HTERT RPE-1 (cell line): ENCODE results near the gene CYP39A1.

Source experiments
- in situ Hi-C: fragments of 300-500 bp; cut with MboI; formaldehyde crosslinking; loops from 4 replicates; pipeline ENCODE4 v1.14.3; 2020; ENCODE audit warnings: low sequenced_read_pairs

Gene CYP39A1

GRCh38 chr6:46592740-46593139 is 59.9 kb downstream of the CYP39A1 start:
- in situ Hi-C loops, result no loop called here

GRCh38 chr6:46592046-46592445 is 60.6 kb downstream of the CYP39A1 start:
- in situ Hi-C loops, result no loop called here

- in situ Hi-C loops, result no loop called here
These were observed 61.9 kb downstream of the CYP39A1 start for GRCh38 chr6:46590765-46591164.

DNA sequence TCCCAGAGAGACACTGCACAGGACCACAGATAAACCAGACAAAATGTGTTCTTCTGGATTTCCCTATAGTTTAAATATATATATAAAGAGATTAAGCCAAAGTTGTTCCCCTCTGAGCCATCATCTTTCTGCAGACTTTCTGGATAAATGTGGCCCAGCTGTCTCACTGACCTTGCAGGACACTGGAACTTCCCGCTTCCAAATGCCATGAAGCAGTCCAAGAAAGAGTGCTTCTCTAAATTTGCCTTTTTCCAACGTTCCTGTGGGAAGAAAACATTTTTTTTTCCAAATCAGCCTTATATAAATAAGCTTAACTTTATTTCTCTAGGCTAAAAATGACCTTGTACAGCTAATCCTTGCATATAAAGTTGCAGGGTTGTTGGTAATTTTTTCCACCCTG is 65.7 kb downstream of the CYP39A1 start:
- in situ Hi-C loops, result no loop called here

GRCh38 chr6:46584586-46584985 is 68.0 kb downstream of the CYP39A1 start:
- in situ Hi-C loops, result no loop called here

DNA sequence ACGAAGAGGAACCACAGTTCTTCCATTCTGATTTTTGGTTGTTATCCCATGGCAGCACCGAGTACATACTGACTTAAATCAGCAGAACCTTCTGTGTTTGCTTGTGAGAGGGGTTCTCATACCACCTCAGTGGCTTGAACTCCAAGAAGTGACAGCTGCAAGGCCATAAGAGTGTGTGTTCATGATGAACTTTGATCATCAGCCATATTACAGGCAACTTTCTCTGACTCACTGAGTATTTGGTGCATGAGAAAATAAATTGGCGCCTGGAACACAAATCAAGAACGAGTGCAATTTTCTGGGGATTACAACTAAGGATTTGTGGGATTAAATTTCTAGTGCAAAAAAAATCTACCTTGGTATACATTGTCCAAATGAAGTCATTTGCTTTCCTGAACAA is 68.9 kb downstream of the CYP39A1 start:
- in situ Hi-C loops, result no loop called here

- in situ Hi-C loops, result no loop called here
These were observed 69.5 kb downstream of the CYP39A1 start for GRCh38 chr6:46583081-46583480.

GRCh38 chr6:46581459-46582177 is 71.0 kb downstream of the CYP39A1 start:
- in situ Hi-C loops, result no loop called here

GRCh38 chr6:46575530-46575929 is 77.1 kb downstream of the CYP39A1 start:
- in situ Hi-C loops, result no loop called here

DNA sequence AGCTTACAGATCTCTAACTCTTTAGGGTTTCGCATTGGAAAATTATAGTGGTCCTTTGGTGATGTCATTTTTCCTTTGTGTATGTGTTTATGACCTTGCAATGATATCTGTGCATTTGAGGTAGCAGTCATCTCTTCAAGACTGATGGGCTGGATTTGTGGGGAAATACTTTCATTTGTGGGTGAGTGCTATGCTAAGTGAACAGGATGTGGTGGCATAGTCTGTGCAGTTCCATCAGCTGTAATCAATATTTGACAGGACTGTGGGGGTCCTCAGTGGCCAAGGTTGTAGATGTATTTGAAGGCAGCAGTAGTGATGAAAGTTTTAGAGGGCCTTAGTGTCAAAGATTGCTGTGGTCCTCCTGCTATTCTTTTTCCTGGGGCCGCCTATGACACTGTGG is 79.5 kb downstream of the CYP39A1 start:
- in situ Hi-C loops, result no loop called here

DNA sequence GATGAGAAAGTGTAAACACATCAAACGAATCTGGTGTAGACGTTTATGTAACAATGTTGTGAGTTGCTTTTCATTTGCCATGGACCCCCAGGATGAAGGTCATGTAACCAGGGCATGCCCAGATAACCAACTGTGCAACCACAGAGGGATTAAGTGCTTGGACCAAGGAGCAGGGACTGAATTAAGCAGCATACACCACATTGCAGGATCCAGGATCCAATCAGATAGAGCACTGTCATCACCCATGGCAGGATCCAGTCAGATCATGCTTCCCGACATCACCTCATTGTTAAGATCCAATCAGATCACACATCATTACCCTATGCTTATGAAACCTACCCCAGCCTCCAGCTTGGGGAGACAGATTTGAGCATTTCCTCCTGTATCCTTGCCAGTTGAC is 87.1 kb downstream of the CYP39A1 start:
- in situ Hi-C loops, result no loop called here

DNA sequence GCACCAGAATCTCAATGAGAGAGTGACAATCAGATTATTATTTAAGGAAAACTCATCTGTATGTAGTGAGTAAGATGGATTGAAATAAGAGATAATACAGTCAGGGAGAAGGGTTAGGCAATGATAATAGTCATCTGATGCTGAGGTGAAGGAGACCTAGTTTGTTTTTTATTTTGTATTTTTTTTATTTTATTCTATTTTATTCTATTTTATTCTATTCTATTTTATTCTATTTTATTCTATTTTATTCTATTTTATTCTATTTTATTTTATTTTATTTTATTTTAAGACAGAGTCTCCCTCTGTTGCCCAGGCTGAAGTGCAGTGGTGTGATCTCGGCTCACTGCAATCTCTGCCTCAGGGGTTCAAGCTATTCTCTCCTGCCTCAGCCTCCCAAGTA is 88.7 kb downstream of the CYP39A1 start:
- in situ Hi-C loops, result no loop called here

GRCh38 chr6:46556053-46556452 is 96.6 kb downstream of the CYP39A1 start:
- in situ Hi-C loops, result no loop called here

GRCh38 chr6:46555129-46555528 is 97.5 kb downstream of the CYP39A1 start:
- in situ Hi-C loops, result no loop called here

DNA sequence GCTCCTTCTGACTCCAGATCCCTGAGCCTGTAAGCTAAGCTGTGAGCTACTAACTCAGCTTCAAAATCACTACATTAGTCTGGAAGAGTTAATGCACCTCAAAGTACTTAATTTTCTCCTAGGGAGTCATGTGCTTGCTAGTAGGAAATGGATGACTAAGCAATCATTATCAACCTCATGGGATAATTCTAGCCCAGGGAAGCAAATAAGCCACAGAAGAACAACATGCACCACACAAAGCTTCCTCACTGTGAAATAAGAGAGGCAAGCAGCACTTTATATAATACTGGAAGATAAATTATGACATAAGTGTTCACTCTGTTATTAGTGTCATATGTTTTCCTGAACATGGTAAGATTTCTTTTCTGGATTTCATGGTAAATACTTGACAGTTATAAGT is 103.5 kb downstream of the CYP39A1 start:
- in situ Hi-C loops, result no loop called here

DNA sequence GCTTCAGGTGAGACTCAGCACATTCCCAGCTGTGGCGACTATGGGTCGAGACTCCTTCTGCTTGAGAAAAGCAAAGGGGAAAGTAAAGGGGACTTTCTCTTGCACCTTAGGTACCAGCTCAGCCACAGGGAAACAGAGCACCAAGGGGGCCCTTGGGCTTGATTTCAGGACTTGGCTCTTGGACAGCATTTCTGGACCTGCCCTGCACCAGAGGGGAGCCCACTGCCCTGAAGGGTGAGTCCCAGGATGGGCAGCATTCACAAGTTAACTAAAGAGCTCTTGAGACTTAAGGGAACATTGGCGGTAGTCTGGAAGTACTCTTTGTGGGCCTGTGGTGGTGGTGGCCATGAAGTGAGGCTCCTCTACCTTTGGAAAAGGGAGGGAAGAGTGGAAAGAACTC is 111.1 kb downstream of the CYP39A1 start:
- in situ Hi-C loops, result no loop called here

GRCh38 chr6:46539866-46540265 is 112.8 kb downstream of the CYP39A1 start:
- in situ Hi-C loops, result no loop called here

DNA sequence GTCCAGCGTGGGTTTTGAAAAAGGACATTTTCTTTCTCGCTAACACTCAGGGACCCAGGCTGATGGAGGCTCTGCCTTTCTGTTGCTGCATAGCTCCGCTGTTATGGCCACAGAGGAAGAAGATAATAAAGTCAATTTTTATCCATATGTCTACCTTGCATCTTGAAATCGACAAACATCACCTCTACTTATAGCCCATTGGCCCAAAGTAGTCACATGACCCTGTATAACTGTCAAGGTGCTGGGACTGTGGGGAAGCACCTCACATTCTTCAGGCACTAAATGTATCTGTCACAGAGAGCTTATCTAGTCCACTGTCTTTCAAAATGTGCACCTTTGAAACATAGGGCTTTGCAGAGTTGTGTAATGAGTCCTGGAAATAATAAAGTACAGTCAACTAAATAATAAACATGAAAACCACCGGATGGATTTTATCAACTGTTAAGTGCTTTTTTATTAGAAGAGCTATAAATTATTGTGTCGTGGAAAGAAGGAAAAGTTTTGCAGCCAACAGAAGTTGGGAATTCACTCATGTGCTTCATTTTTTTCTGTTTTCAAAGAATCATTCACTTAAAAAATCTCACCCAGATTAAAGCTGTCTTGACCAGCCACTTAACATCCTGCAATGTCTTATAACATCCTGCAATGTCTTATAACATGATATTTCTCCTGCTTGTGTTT is 113.7 kb downstream of the CYP39A1 start:
- in situ Hi-C loops, result no loop called here

- in situ Hi-C loops, result no loop called here
These were observed 121.7 kb downstream of the CYP39A1 start for GRCh38 chr6:46530896-46531295.

DNA sequence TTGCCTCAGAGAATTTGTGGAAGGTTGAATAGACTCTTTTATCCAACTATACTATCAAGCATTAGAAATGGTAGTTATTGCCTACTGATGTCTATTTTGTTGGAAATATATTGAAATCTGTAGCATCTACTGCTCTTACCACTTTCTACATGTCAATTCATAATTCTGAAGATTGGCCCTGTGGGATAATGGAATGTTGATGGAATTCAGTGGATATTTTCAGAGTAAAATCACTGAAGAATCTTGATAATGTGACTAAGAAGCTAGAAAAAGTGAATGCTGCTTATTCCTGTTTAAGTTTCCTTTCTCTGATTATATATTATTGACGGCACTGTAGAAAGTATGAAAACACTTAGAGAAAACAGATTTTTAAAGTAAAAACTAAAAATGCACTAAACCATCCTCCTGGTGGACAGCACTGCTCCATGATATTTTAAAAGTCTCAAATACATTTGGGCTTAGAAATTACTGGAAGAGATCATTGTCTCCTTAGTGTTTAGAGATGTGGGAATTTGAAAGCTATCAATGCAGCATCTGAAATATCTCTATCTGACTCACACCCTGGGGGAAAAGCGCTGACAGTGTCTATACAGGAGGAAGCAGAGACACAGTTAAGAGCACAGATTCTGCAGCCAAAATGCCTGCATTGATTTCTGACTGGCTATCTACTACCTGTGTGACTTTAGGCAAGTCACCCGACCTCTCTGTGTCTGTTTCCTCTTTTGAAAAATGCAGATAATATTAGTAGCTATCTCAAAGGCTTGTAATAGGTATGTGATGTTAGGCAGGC is 123.5 kb downstream of the CYP39A1 start:
- in situ Hi-C loops, result no loop called here

GRCh38 chr6:46526607-46527006 is 126.0 kb downstream of the CYP39A1 start:
- in situ Hi-C loops, result no loop called here

DNA sequence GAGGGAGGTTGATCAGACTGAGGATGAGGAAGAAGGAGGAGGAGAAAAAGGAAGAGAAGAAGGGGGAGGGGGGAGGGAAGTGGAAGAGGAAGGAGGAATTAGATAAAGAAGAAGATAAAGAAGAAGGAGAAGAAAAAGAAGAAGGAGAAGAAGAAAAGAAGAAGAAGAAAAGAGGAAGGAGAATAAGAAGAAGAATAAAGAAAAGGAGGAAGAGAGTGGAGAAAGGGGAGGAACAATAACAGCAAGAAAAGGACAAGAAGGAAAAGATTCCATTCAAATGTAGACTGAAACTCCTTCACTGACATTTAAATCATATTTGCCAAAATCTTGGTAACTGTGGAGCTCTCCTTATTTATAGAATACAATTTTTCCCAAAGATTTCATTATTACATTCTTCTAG is 127.0 kb downstream of the CYP39A1 start:
- in situ Hi-C loops, result no loop called here
